GM12874 (cell line): ENCODE measurements around the gene TPST2.

ENCODE experiments used
- CTCF ChIP-seq: IDR thresholded peaks from 2 replicates; pipeline ENCODE4 v1.5.1; 2011; ENCODE audit warnings: low read depth, mild to moderate bottlenecking, control low read depth, low read length, moderate library complexity; ENCODE audit not compliant: insufficient read depth

The TPST2 gene

GRCh38 chr22:26499188-26499703 is 90.7 kb downstream of the TPST2 start:
- TF ChIP-seq CTCF, result no peak

- no peak for TF ChIP-seq CTCF
Measured at GRCh38 chr22:26496456-26496855, 93.5 kb downstream of the TPST2 start.

- no peak for TF ChIP-seq CTCF
Measured at GRCh38 chr22:26494506-26494905, 95.4 kb downstream of the TPST2 start.

- no peak for TF ChIP-seq CTCF
Measured at GRCh38 chr22:26492220-26492619, 97.7 kb downstream of the TPST2 start.

GRCh38 chr22:26489447-26490036 is 100.4 kb downstream of the TPST2 start:
- no peak for TF ChIP-seq CTCF

GRCh38 chr22:26487996-26488395 is 101.9 kb downstream of the TPST2 start:
- TF ChIP-seq CTCF, result no peak

- TF ChIP-seq CTCF, result no peak
Measured at GRCh38 chr22:26486394-26486793, 103.5 kb downstream of the TPST2 start.
